H1 (cell line): ENCODE results near the gene TLL1. TPM values are rescaled to one million over a fixed set of nuclear protein-coding genes. Genes with fewer than 3 reads are reported as not detected.

Experiments
- CTCF ChIA-PET: fragments of 300-600 bp; sonication (Branson Sonifier 250); formaldehyde crosslinking; loops from one replicate; lab custom pipeline; 2021; ENCODE audit not compliant: partially characterized antibody; lab: Charles Lee
- POLR2A ChIA-PET: fragments of 300-600 bp; sonication (Branson Sonifier 250); formaldehyde crosslinking; loops from one replicate; lab custom pipeline; 2021; ENCODE audit warnings: inconsistent platforms; ENCODE audit not compliant: partially characterized antibody; lab: Charles Lee
- DNase-seq, 2 experiments: peaks; one replicate each; pipeline versions ENCODE4 v3.0.0 to v3.0.0-alpha.2; 2010 to 2022; ENCODE audit warnings: low spot score in 2 of 2, low read depth in 1 of 2, mixed read lengths in 1 of 2
- FAIRE-seq: peaks from 2 replicates; lab custom pipeline; 2011; peaks lifted over from hg19 to GRCh38; lab: Jason Lieb, UNC
- H2AFZ ChIP-seq: 2 replicates; pipeline ENCODE4 v1.8.1; 2012; ENCODE audit warnings: low read length, inconsistent platforms
- H2AK5ac ChIP-seq: 2 replicates; pipeline ENCODE4 v1.6.1; 2013; ENCODE audit warnings: low read depth, low read length
- H2BK120ac ChIP-seq: replicated peaks from 2 replicates; pipeline ENCODE3; 2013; ENCODE audit warnings: low read depth, low read length, inconsistent platforms
- H2BK12ac ChIP-seq: 2 replicates; pipeline ENCODE4 v1.6.1; 2013; ENCODE audit warnings: low read depth, low read length
- H2BK15ac ChIP-seq: 2 replicates; pipeline ENCODE4 v1.6.1; 2013; ENCODE audit warnings: low read length
- H2BK20ac ChIP-seq: 2 replicates; pipeline ENCODE4 v1.6.1; 2013; ENCODE audit warnings: low read length
- H2BK5ac ChIP-seq: 2 replicates; pipeline ENCODE4 v1.6.1; 2013; ENCODE audit warnings: low read depth, low read length
- H3K14ac ChIP-seq: 2 replicates; pipeline ENCODE4 v1.6.1; 2013; ENCODE audit warnings: inconsistent platforms; ENCODE audit not compliant: insufficient read length
- H3K18ac ChIP-seq: 2 replicates; pipeline ENCODE4 v1.6.1; 2013; ENCODE audit warnings: low read length; ENCODE audit errors: extremely low read depth
- H3K23ac ChIP-seq: 2 replicates; pipeline ENCODE4 v1.6.1; 2013; ENCODE audit warnings: inconsistent platforms; ENCODE audit not compliant: insufficient read length
- H3K23me2 ChIP-seq: 2 replicates; pipeline ENCODE4 v1.6.1; 2013; ENCODE audit warnings: low read depth, low read length
- H3K27ac ChIP-seq: 2 replicates; pipeline ENCODE4 v1.6.1; 2011; ENCODE audit warnings: low read depth, low read length, inconsistent platforms
- H3K27me3 ChIP-seq, 4 experiments: replicated peaks in 1 of 4; 1 replicate in 1 of 4; 2 replicates in 3 of 4; pipeline versions ENCODE4 v1.6.1 to v1.8.1; 2011 to 2013; ENCODE audit warnings: low read length in 3 of 4, mild to moderate bottlenecking in 3 of 4, inconsistent platforms in 2 of 4, mixed read lengths in 2 of 4, moderate library complexity in 1 of 4; ENCODE audit not compliant: control insufficient read depth in 3 of 4, insufficient read depth in 3 of 4; ENCODE audit errors: extremely low read depth in 1 of 4
- H3K36me3 ChIP-seq, 4 experiments: 2 replicates each; pipeline versions ENCODE4 v1.6.1 to v1.8.1; 2011 to 2013; ENCODE audit warnings: mild to moderate bottlenecking in 4 of 4, low read length in 3 of 4, moderate library complexity in 2 of 4, control low read depth in 1 of 4, inconsistent platforms in 1 of 4; ENCODE audit not compliant: insufficient read depth in 4 of 4, control insufficient read depth in 2 of 4
- H3K4ac ChIP-seq: replicated peaks from 2 replicates; pipeline ENCODE3; 2013; ENCODE audit warnings: low read length, low read depth, mixed read lengths, inconsistent platforms; ENCODE audit not compliant: insufficient read length
- H3K4me1 ChIP-seq, 4 experiments: replicated peaks in 1 of 4; 1 replicate in 1 of 4; 2 replicates in 3 of 4; pipeline versions ENCODE4 v1.6.1 to v1.8.1; 2011 to 2013; ENCODE audit warnings: low read length in 3 of 4, inconsistent platforms in 2 of 4, mixed read lengths in 1 of 4; ENCODE audit not compliant: insufficient read depth in 4 of 4, control insufficient read depth in 3 of 4
- H3K4me2 ChIP-seq, 2 experiments: 2 replicates each; pipeline versions ENCODE4 v1.6.1 to v1.8.1; 2011 to 2013; ENCODE audit warnings: low read depth in 2 of 2, low read length in 2 of 2, control low read depth in 1 of 2, inconsistent platforms in 1 of 2, mild to moderate bottlenecking in 1 of 2; ENCODE audit not compliant: insufficient read depth in 1 of 2
- H3K4me3 ChIP-seq, 4 experiments: fragments of 200-600, 300-600 bp in 1 of 4; sonication (generic), shearing (Covaris generic), sonication (Bioruptor Twin) in 1 of 4; 2 replicates each; pipeline versions ENCODE4 v1.5.1 to v1.8.1; 2011 to 2016; ENCODE audit warnings: low read length in 4 of 4, low read depth in 3 of 4, control low read depth in 2 of 4, inconsistent platforms in 2 of 4, mild to moderate bottlenecking in 2 of 4, mixed read lengths in 1 of 4, moderate library complexity in 1 of 4; ENCODE audit not compliant: insufficient read depth in 2 of 4; ENCODE audit errors: extremely low read depth in 1 of 4
- H3K56ac ChIP-seq: replicated peaks from 2 replicates; pipeline ENCODE3; 2013; ENCODE audit warnings: low read depth, mild to moderate bottlenecking, mixed read lengths, low read length, inconsistent platforms; ENCODE audit not compliant: insufficient read length
- H3K79me1 ChIP-seq: 2 replicates; pipeline ENCODE4 v1.6.1; 2013; ENCODE audit warnings: low read depth, low read length, control low read depth
- H3K79me2 ChIP-seq, 2 experiments: 2 replicates each; pipeline versions ENCODE4 v1.6.1 to v1.8.1; 2012 to 2013; ENCODE audit warnings: low read length in 2 of 2, mild to moderate bottlenecking in 2 of 2, inconsistent platforms in 1 of 2; ENCODE audit not compliant: insufficient read depth in 2 of 2, control insufficient read depth in 1 of 2
- H3K9ac ChIP-seq, 4 experiments: replicated peaks in 1 of 4; 1 replicate in 1 of 4; 2 replicates in 3 of 4; pipeline versions ENCODE4 v1.6.1 to v1.8.1; 2011 to 2013; ENCODE audit warnings: low read depth in 3 of 4, low read length in 3 of 4, control low read depth in 2 of 4, mild to moderate bottlenecking in 2 of 4, moderate library complexity in 2 of 4, inconsistent platforms in 1 of 4; ENCODE audit errors: extremely low read depth in 1 of 4
- H3K9me3 ChIP-seq, 2 experiments: 2 replicates each; pipeline versions ENCODE4 v1.6.1 to v1.8.1; 2012 to 2013; ENCODE audit warnings: mild to moderate bottlenecking in 2 of 2, moderate library complexity in 2 of 2, control low read depth in 1 of 2, inconsistent platforms in 1 of 2, low read depth in 1 of 2, low read length in 1 of 2, mixed read lengths in 1 of 2; ENCODE audit not compliant: insufficient read depth in 2 of 2
- H4K20me1 ChIP-seq, 2 experiments: replicated peaks in 1 of 2; 2 replicates each; pipeline versions ENCODE3 to v1.8.1; 2011 to 2013; ENCODE audit warnings: inconsistent platforms in 2 of 2, low read length in 2 of 2, mild to moderate bottlenecking in 1 of 2; ENCODE audit not compliant: insufficient read depth in 2 of 2, control insufficient read depth in 1 of 2
- H4K5ac ChIP-seq: 2 replicates; pipeline ENCODE4 v1.6.1; 2013; ENCODE audit warnings: low read length, low read depth, mixed read lengths, inconsistent platforms; ENCODE audit not compliant: insufficient read length
- H4K8ac ChIP-seq: 2 replicates; pipeline ENCODE4 v1.8.0; 2013; ENCODE audit warnings: mild to moderate bottlenecking, moderate library complexity, low read length, inconsistent platforms; ENCODE audit not compliant: insufficient read depth; ENCODE audit errors: extremely low read depth
- H4K91ac ChIP-seq: replicated peaks from 2 replicates; pipeline ENCODE3; 2013; ENCODE audit warnings: low read length, mixed read lengths, inconsistent platforms; ENCODE audit not compliant: insufficient read length
- ASH2L ChIP-seq: fragments of 200-600, 300-600 bp; sonication (generic); IDR thresholded peaks from one replicate; pipeline ENCODE4 v1.7.1; 2017; ENCODE audit warnings: low read length
- E2F6 ChIP-seq: IDR thresholded peaks from 2 replicates; pipeline ENCODE4 v1.6.1; 2012; ENCODE audit warnings: inconsistent platforms
- EZH2 ChIP-seq: fragments of 200-600 bp; sonication (generic); IDR thresholded peaks from 2 replicates; pipeline ENCODE4 v1.7.1; 2012; ENCODE audit warnings: low read depth, mild to moderate bottlenecking, moderate library complexity, low read length, inconsistent platforms; ENCODE audit not compliant: severe bottlenecking
- KDM4A ChIP-seq: IDR thresholded peaks from one replicate; pipeline ENCODE4 v1.7.1; 2012; ENCODE audit warnings: low read depth, mild to moderate bottlenecking, moderate library complexity, low read length, inconsistent platforms; ENCODE audit not compliant: severe bottlenecking
- NANOG ChIP-seq: IDR thresholded peaks from 2 replicates; pipeline ENCODE4 v1.6.1; 2011; ENCODE audit warnings: low read length, low read depth, mild to moderate bottlenecking, inconsistent platforms; ENCODE audit not compliant: insufficient read depth, poor library complexity, severe bottlenecking
- RBBP5 ChIP-seq: IDR thresholded peaks from 2 replicates; pipeline ENCODE4 v1.7.1; 2012; ENCODE audit warnings: low read depth, mild to moderate bottlenecking, inconsistent platforms, low read length, moderate library complexity, borderline replicate concordance
- SP1 ChIP-seq: IDR thresholded peaks from 2 replicates; pipeline ENCODE4 v1.6.1; 2011; ENCODE audit warnings: low read depth, low read length
- SUZ12 ChIP-seq: fragments of 200-600 bp; sonication (generic); IDR thresholded peaks from 2 replicates; pipeline ENCODE4 v1.6.1; 2012; ENCODE audit warnings: mild to moderate bottlenecking, inconsistent platforms, low read length, moderate library complexity, mixed read lengths
- TBP ChIP-seq: IDR thresholded peaks from 2 replicates; pipeline ENCODE4 v1.6.1; 2011; ENCODE audit warnings: low read depth, low read length, improper control_type of control experiment
- WGBS, 2 experiments: shearing (Covaris generic) in 1 of 2; methylation state at CpG; one replicate each; pipeline versions ENCODE4 v1.1.6 to v1.1.7; 2013 to 2015; ENCODE audit warnings: low lambda C conversion rate in 2 of 2, mixed read lengths in 2 of 2, inconsistent platforms in 1 of 2, low coverage in 1 of 2, missing lambda C conversion rate in 1 of 2; ENCODE audit not compliant: insufficient replicate concordance in 2 of 2, insufficient coverage in 1 of 2, insufficient read length in 1 of 2; ENCODE audit errors: extremely low coverage in 1 of 2, missing lambda C conversion rate in 1 of 2; 5-methylcytosine and 5-hydroxymethylcytosine counted together
- polyA plus RNA-seq, 7 experiments: library from polyadenylated mRNA; depleted of rRNA in 3 of 7; stranded (reverse) in 5 of 7; unstranded in 2 of 7; fragments of >200 nt in 5 of 7; fragments of 200-250 nt in 2 of 7; gene quantifications; 1 replicate in 5 of 7; 2 replicates in 1 of 7; 4 replicates in 1 of 7; pipeline versions ENCODE4 v1.2.1 to v1.2.3, GENCODE V29; 2011 to 2013; ENCODE audit warnings: missing spikeins in 2 of 7, mixed read lengths in 2 of 7
- total RNA-seq: library from RNA; stranded (reverse); fragmentation: NEBNext Ultra II Directional; extraction: Animal tissue kit (Norgen Biotek cat#: 25700); gene quantifications from 2 replicates; pipeline ENCODE4 v1.2.1, GENCODE V29; 2021
- TF ChIP-seq, protein P1 (sequence below): IDR thresholded peaks from 2 replicates; pipeline ENCODE4 v1.6.1; 2012; ENCODE audit warnings: inconsistent platforms

Gene TLL1
- total and polyA plus RNA-seq, 2 of the 8 experiments (the other 6 are each of a cell fraction or from before 2014, with no cell fraction given) = 0.18 to 1.1 TPM

- H3K23me2 ChIP-seq = peaks cover 16% of the 10 kb centered on the region
- no peaks in the 10 kb centered on the region for H3K79me2 ChIP-seq
- H4K8ac ChIP-seq = no peak overlapping the region
- H2BK15ac ChIP-seq = no peak overlapping the region
- no peaks in the 10 kb centered on the region for H3K36me3 ChIP-seq
- no peak overlapping the region for H4K5ac ChIP-seq
- peaks cover 3 to 8% (median 4%) of the 10 kb centered on the region in 4 experiments; a peak in 5 of 7 replicates for H3K4me1 ChIP-seq
- no peak overlapping the region for H2BK12ac ChIP-seq
- ChIA-PET POLR2A (no interaction called here), CTCF (interaction anchor here (1.0 to 1.5 kb wide), 3 partner anchors 12 to 337 kb away, joined by 3 to 5 read pairs (median 3); no protein-coding TSS in a partner anchor)
- peak overlapping the region; percentile 58 to 74 (median 64) for H3K4me3 ChIP-seq
- H3K9me3 ChIP-seq = no peaks in the 10 kb centered on the region
- H3K56ac ChIP-seq = no peak overlapping the region
- no peak for FAIRE-seq
- no peak overlapping the region for H2AK5ac ChIP-seq
- no peak overlapping the region for H3K27ac ChIP-seq
- DNase-seq = peak in 1 of 2 experiments; percentile 71
- H3K79me1 ChIP-seq = no peaks in the 10 kb centered on the region
- H3K4me2 ChIP-seq = peak overlapping the region; percentile 94 to 95
- H3K27me3 ChIP-seq = peaks cover 18 to 49% (median 37%) of the 10 kb centered on the region in 4 experiments
- peak overlapping the region; percentile 49; the same call in 1 of the 2 replicates for H2AFZ ChIP-seq
- H4K20me1 ChIP-seq = no peaks in the 10 kb centered on the region
- 1% methylated on average over 51 of the region's 70 CpGs; no CpG with 5 or more reads in 1 of the 2 experiments for WGBS, 2 experiments
- H3K14ac ChIP-seq = no peak overlapping the region
- H3K23ac ChIP-seq = no peak overlapping the region
- no peak overlapping the region for H2BK120ac ChIP-seq
- H3K9ac ChIP-seq = peak overlapping the region in 1 of 4 experiments; percentile 1; a peak in 1 of 7 replicates
- no peak overlapping the region for H2BK5ac ChIP-seq
- H4K91ac ChIP-seq = peak overlapping the region; percentile 67
- no peak overlapping the region for H2BK20ac ChIP-seq
- peak overlapping the region; percentile 6; the same call in 1 of the 2 replicates for H3K18ac ChIP-seq
- TF ChIP-seq E2F6 = peak; percentile 60; the same call in 1 of the 2 replicates
- TF ChIP-seq SP1 = no peak
- peak; percentile 56 for TF ChIP-seq EZH2
- peak; percentile 55 for TF ChIP-seq RBBP5
- TF ChIP-seq ASH2L = peak; percentile 55
- peak; percentile 72 for TF ChIP-seq SUZ12
- TF ChIP-seq TBP = no peak
- TF ChIP-seq NANOG = no peak
- TF ChIP-seq KDM4A = peak; percentile 85
- TF ChIP-seq, protein P1, sequence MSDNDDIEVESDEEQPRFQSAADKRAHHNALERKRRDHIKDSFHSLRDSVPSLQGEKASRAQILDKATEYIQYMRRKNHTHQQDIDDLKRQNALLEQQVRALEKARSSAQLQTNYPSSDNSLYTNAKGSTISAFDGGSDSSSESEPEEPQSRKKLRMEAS = peak; percentile 63
- TF ChIP-seq, all 59 proteins: peak for 7
- H3K4ac ChIP-seq = no peak overlapping the region
Observed at GRCh38 chr4:165873298-165874071, 448 bp downstream of the TLL1 start.
